ENCODE data around the gene GLI3. TPM values are rescaled to one million over a fixed set of nuclear protein-coding genes. Genes with fewer than 3 reads are reported as not detected.

Gene GLI3
- total RNA-seq, 1 experiment from 2014 or later = not detected

GRCh38 chr7:42145539-42145938 is 91.5 kb downstream of the GLI3 start:
- Histone ChIP-seq H3K27me3 (ENCODE audit: insufficient read depth, low read depth) (peaks cover 98% of the 10 kb centered on the region), H3K79me2 (ENCODE audit: low read depth) (no peaks in the 10 kb centered on the region), H3K4me2 (no peak overlapping the region), H3K9me2 (ENCODE audit: insufficient read depth) (no peaks in the 10 kb centered on the region), H3K4me1 (replicated peaks; ENCODE audit: insufficient read depth) (no peaks in the 10 kb centered on the region), H3K9me3 (ENCODE audit: insufficient read depth, low read depth) (no peaks in the 10 kb centered on the region), H4K20me1 (ENCODE audit: insufficient read depth) (no peaks in the 10 kb centered on the region), H3K27ac (no peak overlapping the region), H3K4me3 (no peak overlapping the region), H2AFZ (no peak overlapping the region), H3F3A (ENCODE audit: insufficient read depth, low read depth) (no peaks in the 10 kb centered on the region), H3K36me3 (ENCODE audit: low read depth) (no peaks in the 10 kb centered on the region)
- no peak for TF ChIP-seq EZH2 (IDR thresholded peaks at IDR 0.05; ENCODE audit: low read depth)
- no peak for TF ChIP-seq CTCF (conservative IDR thresholded peaks at IDR 0.05)
- DNase-seq = no peak
- BruUV-seq (replicated peaks) = no TSS peak
- intact Hi-C loops (cut with micrococcal nuclease; ENCODE audit: unreplicated experiment) = no loop called here
- ChIA-PET POLR2A (ENCODE audit: unreplicated experiment) (no interaction called here), CTCF (no interaction called here)

- no peak for DNase-seq
- TF ChIP-seq CTCF (conservative IDR thresholded peaks at IDR 0.05) (no peak), EZH2 (IDR thresholded peaks at IDR 0.05; ENCODE audit: low read depth) (no peak)
- Histone ChIP-seq H3K27me3 (ENCODE audit: insufficient read depth, low read depth) (peaks cover 96% of the 10 kb centered on the region), H3K4me2 (no peak overlapping the region), H3K9me3 (ENCODE audit: insufficient read depth, low read depth) (no peaks in the 10 kb centered on the region), H4K20me1 (ENCODE audit: insufficient read depth) (no peaks in the 10 kb centered on the region), H3K79me2 (ENCODE audit: low read depth) (no peaks in the 10 kb centered on the region), H3K4me1 (replicated peaks; ENCODE audit: insufficient read depth) (no peaks in the 10 kb centered on the region), H3F3A (ENCODE audit: insufficient read depth, low read depth) (no peaks in the 10 kb centered on the region), H2AFZ (no peak overlapping the region), H3K36me3 (ENCODE audit: low read depth) (no peaks in the 10 kb centered on the region), H3K27ac (no peak overlapping the region), H3K9me2 (ENCODE audit: insufficient read depth) (no peaks in the 10 kb centered on the region), H3K4me3 (no peak overlapping the region)
- intact Hi-C loops (cut with micrococcal nuclease; ENCODE audit: unreplicated experiment) = no loop called here
- ChIA-PET CTCF (no interaction called here), POLR2A (ENCODE audit: unreplicated experiment) (no interaction called here)
- no TSS peak for BruUV-seq (replicated peaks)
These were observed 92.4 kb downstream of the GLI3 start for GRCh38 chr7:42144604-42145003.

DNA sequence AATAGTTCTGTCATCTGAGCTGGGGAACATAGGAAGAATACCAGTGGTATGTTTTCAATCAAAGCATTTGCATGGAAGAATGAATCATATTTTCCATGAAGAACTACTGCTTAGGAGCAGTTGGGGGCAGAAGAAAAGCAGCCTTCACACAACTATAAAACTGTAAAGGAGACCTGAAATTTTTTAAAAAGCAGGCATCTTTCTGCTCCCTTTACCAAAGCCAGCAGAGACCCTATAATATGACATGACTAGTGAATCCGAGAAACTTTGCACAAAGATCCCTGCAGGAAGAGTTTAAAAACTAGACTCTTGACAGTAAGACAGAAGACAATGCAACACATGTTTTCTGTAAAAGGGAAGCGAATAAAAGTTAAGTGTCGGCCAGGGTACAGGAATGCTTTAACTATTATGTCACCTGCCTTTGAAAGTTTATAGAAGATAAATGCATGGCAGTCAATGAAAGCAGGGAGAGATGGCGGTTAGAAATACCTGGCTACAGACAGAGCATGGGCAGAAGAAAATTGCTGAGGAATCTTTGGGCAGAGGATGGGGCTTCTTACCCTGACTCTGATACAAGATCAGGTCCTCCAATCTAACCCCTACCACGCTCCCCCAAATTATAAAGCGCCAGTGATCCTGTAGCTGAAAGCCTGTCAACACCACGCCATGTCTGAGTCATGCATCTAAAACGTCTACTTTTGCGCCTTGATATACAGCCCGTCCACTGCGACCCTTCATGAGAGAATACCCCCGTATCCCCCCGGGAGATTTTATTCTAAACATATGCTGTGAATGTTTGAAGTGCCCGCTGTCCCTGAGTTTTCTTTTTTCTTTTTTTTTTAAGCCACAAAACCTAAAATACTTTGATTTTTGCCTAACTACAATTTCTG is 93.1 kb downstream of the GLI3 start:
- Histone ChIP-seq H3K9me2 (ENCODE audit: insufficient read depth) (no peaks in the 10 kb centered on the region), H3F3A (ENCODE audit: insufficient read depth, low read depth) (no peaks in the 10 kb centered on the region), H2AFZ (no peak overlapping the region), H3K9me3 (ENCODE audit: insufficient read depth, low read depth) (no peaks in the 10 kb centered on the region), H3K27ac (no peak overlapping the region), H3K4me2 (no peak overlapping the region), H3K27me3 (ENCODE audit: insufficient read depth, low read depth) (peaks cover 95% of the 10 kb centered on the region), H3K79me2 (ENCODE audit: low read depth) (no peaks in the 10 kb centered on the region), H4K20me1 (ENCODE audit: insufficient read depth) (no peaks in the 10 kb centered on the region), H3K4me3 (no peak overlapping the region), H3K4me1 (replicated peaks; ENCODE audit: insufficient read depth) (no peaks in the 10 kb centered on the region), H3K36me3 (ENCODE audit: low read depth) (no peaks in the 10 kb centered on the region)
- POLR2A ChIA-PET (ENCODE audit: unreplicated experiment) = no interaction called here
- TF ChIP-seq CTCF (conservative IDR thresholded peaks at IDR 0.05) (no peak), EZH2 (IDR thresholded peaks at IDR 0.05; ENCODE audit: low read depth) (no peak)
- CTCF ChIA-PET = no interaction called here
- no peak for DNase-seq
- intact Hi-C loops (cut with micrococcal nuclease; ENCODE audit: unreplicated experiment) = no loop called here
- no TSS peak for BruUV-seq (replicated peaks)
